ENCODE measurements around the gene TBRG4.
"Not testable (repeated sequence)": the region's sequence is repeated elsewhere in the genome, so short reads cannot be mapped to it uniquely, and the experiment has no call there.

Gene TBRG4

GRCh38 chr7:45118292-45118691 lies 6.8 kb upstream of the TBRG4 start:
- no peak for TF ChIP-seq CTCF (IDR thresholded peaks at IDR 0.05; ENCODE audit: low read depth, low read length)
- DNase-seq = no peak
- Histone ChIP-seq H3K9me3 (no peaks in the 10 kb centered on the region), H3K4me1 (no peaks in the 10 kb centered on the region), H3K4me3 (ENCODE audit: low read depth, low read length) (no peak overlapping the region), H3K36me3 (no peaks in the 10 kb centered on the region), H3K27me3 (no peaks in the 10 kb centered on the region)

- no peaks in the 10 kb centered on the region for H3K4me1 ChIP-seq
- no peaks in the 10 kb centered on the region for H3K36me3 ChIP-seq
- no peak for TF ChIP-seq CTCF (IDR thresholded peaks at IDR 0.05; ENCODE audit: low read depth, low read length)
- H3K9me3 ChIP-seq = no peaks in the 10 kb centered on the region
- H3K27me3 ChIP-seq = no peaks in the 10 kb centered on the region
- H3K4me3 ChIP-seq (ENCODE audit: low read depth, low read length) = no peak overlapping the region
- DNase-seq = no peak
Observed at GRCh38 chr7:45117582-45117981, 6.1 kb upstream of the TBRG4 start.

- no peaks in the 10 kb centered on the region for H3K36me3 ChIP-seq
- H3K9me3 ChIP-seq = no peaks in the 10 kb centered on the region
- DNase-seq = no peak
- H3K4me1 ChIP-seq = no peaks in the 10 kb centered on the region
- no peaks in the 10 kb centered on the region for H3K27me3 ChIP-seq
- H3K4me3 ChIP-seq (ENCODE audit: low read depth, low read length) = no peak overlapping the region
- no peak for TF ChIP-seq CTCF (IDR thresholded peaks at IDR 0.05; ENCODE audit: low read depth, low read length)
Observed at GRCh38 chr7:45116048-45116447, 4.6 kb upstream of the TBRG4 start.

- Histone ChIP-seq H3K4me3 (ENCODE audit: low read depth, low read length) (no peak overlapping the region), H3K4me1 (no peaks in the 10 kb centered on the region), H3K36me3 (no peaks in the 10 kb centered on the region), H3K9me3 (no peaks in the 10 kb centered on the region), H3K27me3 (no peaks in the 10 kb centered on the region)
- no peak for TF ChIP-seq CTCF (IDR thresholded peaks at IDR 0.05; ENCODE audit: low read depth, low read length)
- DNase-seq = no peak
Observed at GRCh38 chr7:45114926-45115325, 3.4 kb upstream of the TBRG4 start.

- H3K9me3 ChIP-seq; H3K27me3 ChIP-seq; H3K36me3 ChIP-seq; H3K4me3 ChIP-seq (ENCODE audit: low read depth, low read length); DNase-seq; H3K4me1 ChIP-seq: not testable (repeated sequence)
Observed at GRCh38 chr7:45114257-45114656, 2.8 kb upstream of the TBRG4 start.

DNA sequence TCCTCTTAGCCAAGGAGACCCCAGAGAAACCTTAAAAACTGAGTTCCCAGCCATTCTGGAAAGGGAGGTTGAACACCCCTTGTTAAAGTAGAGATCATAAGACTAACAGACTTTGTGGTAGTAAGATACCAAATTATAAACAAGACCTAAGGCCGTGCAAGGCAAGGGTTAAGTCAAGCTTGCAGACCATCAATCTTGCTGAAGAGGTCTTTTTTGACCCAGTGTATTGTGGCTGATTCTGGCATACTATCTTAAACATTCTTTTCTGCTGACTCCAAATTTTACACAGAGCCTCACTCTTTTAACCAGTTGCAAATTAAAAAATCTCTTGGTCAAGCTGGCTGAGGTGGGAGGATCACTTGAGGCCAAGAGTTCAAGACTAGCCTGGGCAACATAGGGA lies 1.2 kb upstream of the TBRG4 start:
- Histone ChIP-seq H3K27me3 (no peaks in the 10 kb centered on the region), H3K4me1 (no peaks in the 10 kb centered on the region), H3K36me3 (peaks cover 21% of the 10 kb centered on the region), H3K4me3 (ENCODE audit: low read depth, low read length) (no peak overlapping the region), H3K9me3 (no peaks in the 10 kb centered on the region)
- no peak for TF ChIP-seq CTCF (IDR thresholded peaks at IDR 0.05; ENCODE audit: low read depth, low read length)
- no peak for DNase-seq

GRCh38 chr7:45108863-45109262 lies 2.6 kb downstream of the TBRG4 start:
- no peak for TF ChIP-seq CTCF (IDR thresholded peaks at IDR 0.05; ENCODE audit: low read depth, low read length)
- Histone ChIP-seq H3K4me1 (no peaks in the 10 kb centered on the region), H3K27me3 (no peaks in the 10 kb centered on the region), H3K9me3 (no peaks in the 10 kb centered on the region), H3K36me3 (peaks cover 59% of the 10 kb centered on the region), H3K4me3 (ENCODE audit: low read depth, low read length) (no peak overlapping the region)
- DNase-seq = no peak

Measured in BE2C (cell line).